NB4 (cell line): ENCODE results near the gene SIGLEC1.

ENCODE experiments used
- POLR2A ChIP-seq: IDR thresholded peaks from 2 replicates; pipeline ENCODE4 v1.6.1; 2011; ENCODE audit warnings: mild to moderate bottlenecking; ENCODE audit not compliant: insufficient read length; ENCODE audit errors: extremely low read depth
- TF ChIP-seq, protein P1 (sequence below): IDR thresholded peaks from one replicate; pipeline ENCODE4 v1.5.1; 2012; ENCODE audit warnings: low read depth, low read length

DNA sequence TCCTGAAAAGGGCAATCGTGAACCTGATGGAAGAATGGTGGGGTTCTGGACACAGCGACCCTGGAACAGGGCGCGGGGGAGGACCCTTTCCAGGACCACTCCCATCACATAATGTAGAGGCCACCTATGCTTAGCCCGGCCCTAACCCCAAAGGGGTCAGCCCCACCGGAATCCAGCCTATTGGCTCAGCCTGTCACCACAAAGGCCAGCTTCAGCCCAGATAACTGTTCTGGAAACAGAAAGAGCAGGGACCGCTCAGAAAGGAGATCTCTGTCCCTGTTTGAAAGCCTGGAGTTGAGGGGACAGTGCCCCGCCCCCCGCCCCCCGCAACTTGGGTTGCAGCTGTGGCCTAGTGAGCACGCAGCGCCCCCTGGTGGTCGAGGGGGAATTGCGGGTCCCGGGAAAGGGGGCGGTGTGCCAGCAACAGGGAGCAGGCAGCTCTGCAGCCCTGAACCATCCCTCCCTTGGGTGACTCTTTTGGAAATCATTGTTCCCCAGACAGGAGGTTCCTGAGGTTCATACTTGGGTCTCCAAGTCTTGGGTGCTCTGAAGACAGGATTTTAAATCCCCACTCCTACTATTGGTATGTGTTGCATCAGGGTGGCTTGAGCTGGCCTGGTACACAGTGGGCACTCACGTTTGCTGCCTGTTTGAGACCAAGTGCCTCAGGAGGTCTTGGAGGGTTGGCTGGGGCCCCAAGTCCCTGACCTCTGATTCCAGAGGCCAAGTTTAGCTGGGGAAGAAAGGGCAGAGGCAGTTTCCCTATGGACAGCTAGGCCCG, 1.5 kb downstream of the SIGLEC1 start:
- no peak for TF ChIP-seq POLR2A
- TF ChIP-seq, protein P1, sequence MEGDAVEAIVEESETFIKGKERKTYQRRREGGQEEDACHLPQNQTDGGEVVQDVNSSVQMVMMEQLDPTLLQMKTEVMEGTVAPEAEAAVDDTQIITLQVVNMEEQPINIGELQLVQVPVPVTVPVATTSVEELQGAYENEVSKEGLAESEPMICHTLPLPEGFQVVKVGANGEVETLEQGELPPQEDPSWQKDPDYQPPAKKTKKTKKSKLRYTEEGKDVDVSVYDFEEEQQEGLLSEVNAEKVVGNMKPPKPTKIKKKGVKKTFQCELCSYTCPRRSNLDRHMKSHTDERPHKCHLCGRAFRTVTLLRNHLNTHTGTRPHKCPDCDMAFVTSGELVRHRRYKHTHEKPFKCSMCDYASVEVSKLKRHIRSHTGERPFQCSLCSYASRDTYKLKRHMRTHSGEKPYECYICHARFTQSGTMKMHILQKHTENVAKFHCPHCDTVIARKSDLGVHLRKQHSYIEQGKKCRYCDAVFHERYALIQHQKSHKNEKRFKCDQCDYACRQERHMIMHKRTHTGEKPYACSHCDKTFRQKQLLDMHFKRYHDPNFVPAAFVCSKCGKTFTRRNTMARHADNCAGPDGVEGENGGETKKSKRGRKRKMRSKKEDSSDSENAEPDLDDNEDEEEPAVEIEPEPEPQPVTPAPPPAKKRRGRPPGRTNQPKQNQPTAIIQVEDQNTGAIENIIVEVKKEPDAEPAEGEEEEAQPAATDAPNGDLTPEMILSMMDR, result peak; percentile 83
